ENCODE results near the gene GATA3.

The GATA3 gene

GRCh38 chr10:8116474-8116873 is 62.0 kb downstream of the GATA3 start:
- H3K36me3 ChIP-seq (replicated peaks; ENCODE audit: insufficient read depth, low read length): no peaks in the 10 kb centered on the region
- no peaks in the 10 kb centered on the region for H3K9me3 ChIP-seq (replicated peaks; ENCODE audit: insufficient read depth, low read length)
- DNase-seq: no peak
- H3K9me2 ChIP-seq (replicated peaks; ENCODE audit: insufficient read depth, low read length): no peaks in the 10 kb centered on the region
- TF ChIP-seq EZH2 (optimal IDR thresholded peaks at IDR 0.05; ENCODE audit: low read depth, low read length) (no peak), EZH2phosphoT487 (IDR thresholded peaks at IDR 0.05; ENCODE audit: low read length) (no peak), CTCF (IDR thresholded peaks at IDR 0.05; ENCODE audit: low read length) (no peak)
- H3K9ac ChIP-seq (ENCODE audit: low read length): no peak overlapping the region
- no peak overlapping the region for H2AFZ ChIP-seq (ENCODE audit: low read length)
- no peaks in the 10 kb centered on the region for H4K20me1 ChIP-seq (ENCODE audit: insufficient read depth, low read length)
- H3K4me3 ChIP-seq (ENCODE audit: low read length): no peak overlapping the region
- no peak overlapping the region for H3K27ac ChIP-seq (ENCODE audit: low read length)
- H3K79me2 ChIP-seq (ENCODE audit: low read length): no peaks in the 10 kb centered on the region
- H3F3A ChIP-seq (ENCODE audit: insufficient read depth, low read length): no peaks in the 10 kb centered on the region
- no peak overlapping the region for H3K4me2 ChIP-seq (ENCODE audit: low read depth, low read length)
- no peaks in the 10 kb centered on the region for H3K4me1 ChIP-seq (ENCODE audit: low read length)
- H3K27me3 ChIP-seq (replicated peaks; ENCODE audit: insufficient read depth, low read length): no peaks in the 10 kb centered on the region

GRCh38 chr10:8116926-8117493 is 62.5 kb downstream of the GATA3 start:
- Histone ChIP-seq H3K4me2 (ENCODE audit: low read depth, low read length) (no peak overlapping the region), H3K9me2 (replicated peaks; ENCODE audit: insufficient read depth, low read length) (no peaks in the 10 kb centered on the region), H4K20me1 (ENCODE audit: insufficient read depth, low read length) (no peaks in the 10 kb centered on the region), H2AFZ (ENCODE audit: low read length) (no peak overlapping the region), H3K9ac (ENCODE audit: low read length) (no peak overlapping the region), H3K4me1 (ENCODE audit: low read length) (no peaks in the 10 kb centered on the region), H3K79me2 (ENCODE audit: low read length) (no peaks in the 10 kb centered on the region), H3F3A (ENCODE audit: insufficient read depth, low read length) (no peaks in the 10 kb centered on the region), H3K4me3 (ENCODE audit: low read length) (no peak overlapping the region), H3K36me3 (replicated peaks; ENCODE audit: insufficient read depth, low read length) (no peaks in the 10 kb centered on the region), H3K27ac (ENCODE audit: low read length) (no peak overlapping the region), H3K9me3 (replicated peaks; ENCODE audit: insufficient read depth, low read length) (no peaks in the 10 kb centered on the region), H3K27me3 (replicated peaks; ENCODE audit: insufficient read depth, low read length) (no peaks in the 10 kb centered on the region)
- TF ChIP-seq CTCF (IDR thresholded peaks at IDR 0.05; ENCODE audit: low read length): no peak
- no peak for DNase-seq

GRCh38 chr10:8121201-8121890 is 66.9 kb downstream of the GATA3 start:
- Histone ChIP-seq H2AFZ (ENCODE audit: low read length) (no peak overlapping the region), H3K27ac (ENCODE audit: low read length) (no peak overlapping the region), H3K9me2 (replicated peaks; ENCODE audit: insufficient read depth, low read length) (no peaks in the 10 kb centered on the region), H3K9me3 (replicated peaks; ENCODE audit: insufficient read depth, low read length) (no peaks in the 10 kb centered on the region), H3K27me3 (replicated peaks; ENCODE audit: insufficient read depth, low read length) (no peaks in the 10 kb centered on the region), H3F3A (ENCODE audit: insufficient read depth, low read length) (no peaks in the 10 kb centered on the region), H3K4me1 (ENCODE audit: low read length) (no peaks in the 10 kb centered on the region), H3K4me2 (ENCODE audit: low read depth, low read length) (no peak overlapping the region), H3K79me2 (ENCODE audit: low read length) (no peaks in the 10 kb centered on the region), H3K9ac (ENCODE audit: low read length) (no peak overlapping the region), H4K20me1 (ENCODE audit: insufficient read depth, low read length) (no peaks in the 10 kb centered on the region), H3K4me3 (ENCODE audit: low read length) (no peak overlapping the region), H3K36me3 (replicated peaks; ENCODE audit: insufficient read depth, low read length) (no peaks in the 10 kb centered on the region)
- DNase-seq: no peak
- TF ChIP-seq EZH2 (optimal IDR thresholded peaks at IDR 0.05; ENCODE audit: low read depth, low read length) (no peak), CTCF (IDR thresholded peaks at IDR 0.05; ENCODE audit: low read length) (no peak), EZH2phosphoT487 (IDR thresholded peaks at IDR 0.05; ENCODE audit: low read length) (no peak)

Data from MM.1S (cell line).